Stimulated activated CD4-positive, alpha-beta T cell treated with anti-CD3 and anti-CD28 coated beads, Interleukin-12 subunit alpha, Interleukin-12 subunit beta, amount 100 ng/mL, for 24 hours (primary cell): ENCODE data around the gene PTPRN2.
"Not testable (repeated sequence)": the region's sequence is repeated elsewhere in the genome, so short reads cannot be mapped to it uniquely, and the experiment has no call there.

ENCODE experiments used
- DNase-seq, 2 experiments: peaks; one replicate each; pipeline ENCODE4 v3.0.0-alpha.2; 2020; ENCODE audit warnings: low read depth in 2 of 2

Gene PTPRN2

GRCh38 chr7:158385496-158386354, 201.9 kb downstream of the PTPRN2 start:
- not testable (repeated sequence) for DNase-seq

GRCh38 chr7:158384746-158385145, 202.9 kb downstream of the PTPRN2 start:
- no peak for DNase-seq

- DNase-seq = no peak
Observed at GRCh38 chr7:158383665-158384064, 204.0 kb downstream of the PTPRN2 start.

GRCh38 chr7:158382363-158383254, 205.0 kb downstream of the PTPRN2 start:
- DNase-seq = no peak

GRCh38 chr7:158381956-158382355, 205.7 kb downstream of the PTPRN2 start:
- no peak for DNase-seq

- DNase-seq = no peak
Observed at GRCh38 chr7:158378978-158379377, 208.6 kb downstream of the PTPRN2 start.

- no peak for DNase-seq
Observed at GRCh38 chr7:158377800-158378623, 209.6 kb downstream of the PTPRN2 start.

- not testable (repeated sequence) for DNase-seq
Observed at GRCh38 chr7:158376839-158377186, 210.8 kb downstream of the PTPRN2 start.

GRCh38 chr7:158376146-158376838, 211.3 kb downstream of the PTPRN2 start:
- DNase-seq = not testable (repeated sequence)

- DNase-seq = no peak
Observed at GRCh38 chr7:158375034-158375433, 212.6 kb downstream of the PTPRN2 start.

- DNase-seq = no peak
Observed at GRCh38 chr7:158374586-158374985, 213.0 kb downstream of the PTPRN2 start.

- DNase-seq = no peak
Observed at GRCh38 chr7:158374146-158374545, 213.5 kb downstream of the PTPRN2 start.

GRCh38 chr7:158373476-158374133, 214.0 kb downstream of the PTPRN2 start:
- DNase-seq = no peak

- DNase-seq = no peak
Observed at GRCh38 chr7:158372400-158373342, 215.0 kb downstream of the PTPRN2 start.

GRCh38 chr7:158371856-158372255, 215.8 kb downstream of the PTPRN2 start:
- no peak for DNase-seq

GRCh38 chr7:158369866-158370265, 217.8 kb downstream of the PTPRN2 start:
- no peak for DNase-seq

- no peak for DNase-seq
Observed at GRCh38 chr7:158369290-158369689, 218.3 kb downstream of the PTPRN2 start.

- DNase-seq = no peak
Observed at GRCh38 chr7:158368449-158368848, 219.2 kb downstream of the PTPRN2 start.

- no peak for DNase-seq
Observed at GRCh38 chr7:158367634-158367982, 220.0 kb downstream of the PTPRN2 start.
